Fibroblast of mammary gland (primary cell): Measurements from ENCODE around the gene IL1R2.
A peak's percentile ranks its signal among the peaks of the same experiment; 100 is the strongest.

ENCODE experiments used
- DNase-seq: peaks from one replicate; pipeline ENCODE4 v3.0.0-alpha.2; 2010; ENCODE audit warnings: low read depth
- H3K4me3 ChIP-seq: 2 replicates; pipeline ENCODE4 v1.5.1; 2011; ENCODE audit warnings: low read depth, mild to moderate bottlenecking, low read length, moderate library complexity; ENCODE audit not compliant: control insufficient read depth
- TF ChIP-seq, protein P1 (sequence below): conservative IDR thresholded peaks from 2 replicates; pipeline ENCODE4 v1.5.1; 2011; ENCODE audit warnings: low read depth, low read length, inconsistent platforms; ENCODE audit not compliant: control insufficient read depth, insufficient read depth

IL1R2 gene

GRCh38 chr2:102061286-102061699 lies 69.5 kb downstream of the IL1R2 start:
- TF ChIP-seq, protein P1, sequence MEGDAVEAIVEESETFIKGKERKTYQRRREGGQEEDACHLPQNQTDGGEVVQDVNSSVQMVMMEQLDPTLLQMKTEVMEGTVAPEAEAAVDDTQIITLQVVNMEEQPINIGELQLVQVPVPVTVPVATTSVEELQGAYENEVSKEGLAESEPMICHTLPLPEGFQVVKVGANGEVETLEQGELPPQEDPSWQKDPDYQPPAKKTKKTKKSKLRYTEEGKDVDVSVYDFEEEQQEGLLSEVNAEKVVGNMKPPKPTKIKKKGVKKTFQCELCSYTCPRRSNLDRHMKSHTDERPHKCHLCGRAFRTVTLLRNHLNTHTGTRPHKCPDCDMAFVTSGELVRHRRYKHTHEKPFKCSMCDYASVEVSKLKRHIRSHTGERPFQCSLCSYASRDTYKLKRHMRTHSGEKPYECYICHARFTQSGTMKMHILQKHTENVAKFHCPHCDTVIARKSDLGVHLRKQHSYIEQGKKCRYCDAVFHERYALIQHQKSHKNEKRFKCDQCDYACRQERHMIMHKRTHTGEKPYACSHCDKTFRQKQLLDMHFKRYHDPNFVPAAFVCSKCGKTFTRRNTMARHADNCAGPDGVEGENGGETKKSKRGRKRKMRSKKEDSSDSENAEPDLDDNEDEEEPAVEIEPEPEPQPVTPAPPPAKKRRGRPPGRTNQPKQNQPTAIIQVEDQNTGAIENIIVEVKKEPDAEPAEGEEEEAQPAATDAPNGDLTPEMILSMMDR, result no peak
- H3K4me3 ChIP-seq, result no peak overlapping the region
- no peak for DNase-seq

GRCh38 chr2:102061962-102062795 lies 70.4 kb downstream of the IL1R2 start:
- TF ChIP-seq, protein P1, result no peak
- DNase-seq, result peak; percentile 98
- no peak overlapping the region for H3K4me3 ChIP-seq

- H3K4me3 ChIP-seq, result no peak overlapping the region
- TF ChIP-seq, protein P1, result no peak
- no peak for DNase-seq
Observed at GRCh38 chr2:102062802-102063201, 71.0 kb downstream of the IL1R2 start.

- DNase-seq, result peak; percentile 83
- no peak overlapping the region for H3K4me3 ChIP-seq
- TF ChIP-seq, protein P1, result no peak
Observed at GRCh38 chr2:102063487-102063911, 71.7 kb downstream of the IL1R2 start.

DNA sequence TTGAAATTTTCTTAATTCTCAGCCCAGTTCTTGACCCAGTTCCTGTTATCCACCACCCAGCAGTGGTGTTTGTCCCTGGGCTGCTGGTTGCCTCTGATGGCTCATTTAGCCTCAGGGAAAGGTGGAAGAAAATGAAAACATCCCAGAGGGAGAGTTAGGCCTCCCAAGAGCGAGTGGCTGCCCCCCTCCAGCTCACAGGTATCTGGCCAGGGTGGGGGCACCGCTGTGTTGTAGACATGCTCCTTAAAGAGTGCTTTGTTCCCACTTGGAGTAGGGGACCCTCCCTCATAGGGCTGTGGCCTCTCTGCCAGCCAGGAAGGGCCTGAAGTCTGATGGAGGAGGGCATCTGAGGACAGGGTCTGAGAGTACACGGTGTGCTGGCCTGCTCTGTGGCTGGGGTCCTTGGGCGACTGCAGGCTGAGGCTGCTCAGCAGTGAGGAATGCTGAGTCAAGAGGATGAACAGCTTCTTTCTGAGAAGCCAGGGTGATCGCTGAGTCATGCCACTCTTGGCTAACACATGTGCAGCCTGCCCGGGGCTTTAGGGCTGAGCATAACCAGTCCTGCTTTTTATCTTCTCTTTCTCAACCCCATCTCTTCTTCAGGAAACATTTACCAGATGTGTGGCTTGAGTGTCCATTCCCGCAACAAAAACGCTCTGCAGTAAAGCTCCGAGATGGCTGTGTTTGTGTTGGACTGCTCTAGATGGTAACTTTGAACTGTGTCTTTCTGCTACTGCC lies 72.3 kb downstream of the IL1R2 start:
- peak overlapping the region; percentile 25 for H3K4me3 ChIP-seq
- peak; percentile 100 for DNase-seq
- TF ChIP-seq, protein P1, result no peak

DNA sequence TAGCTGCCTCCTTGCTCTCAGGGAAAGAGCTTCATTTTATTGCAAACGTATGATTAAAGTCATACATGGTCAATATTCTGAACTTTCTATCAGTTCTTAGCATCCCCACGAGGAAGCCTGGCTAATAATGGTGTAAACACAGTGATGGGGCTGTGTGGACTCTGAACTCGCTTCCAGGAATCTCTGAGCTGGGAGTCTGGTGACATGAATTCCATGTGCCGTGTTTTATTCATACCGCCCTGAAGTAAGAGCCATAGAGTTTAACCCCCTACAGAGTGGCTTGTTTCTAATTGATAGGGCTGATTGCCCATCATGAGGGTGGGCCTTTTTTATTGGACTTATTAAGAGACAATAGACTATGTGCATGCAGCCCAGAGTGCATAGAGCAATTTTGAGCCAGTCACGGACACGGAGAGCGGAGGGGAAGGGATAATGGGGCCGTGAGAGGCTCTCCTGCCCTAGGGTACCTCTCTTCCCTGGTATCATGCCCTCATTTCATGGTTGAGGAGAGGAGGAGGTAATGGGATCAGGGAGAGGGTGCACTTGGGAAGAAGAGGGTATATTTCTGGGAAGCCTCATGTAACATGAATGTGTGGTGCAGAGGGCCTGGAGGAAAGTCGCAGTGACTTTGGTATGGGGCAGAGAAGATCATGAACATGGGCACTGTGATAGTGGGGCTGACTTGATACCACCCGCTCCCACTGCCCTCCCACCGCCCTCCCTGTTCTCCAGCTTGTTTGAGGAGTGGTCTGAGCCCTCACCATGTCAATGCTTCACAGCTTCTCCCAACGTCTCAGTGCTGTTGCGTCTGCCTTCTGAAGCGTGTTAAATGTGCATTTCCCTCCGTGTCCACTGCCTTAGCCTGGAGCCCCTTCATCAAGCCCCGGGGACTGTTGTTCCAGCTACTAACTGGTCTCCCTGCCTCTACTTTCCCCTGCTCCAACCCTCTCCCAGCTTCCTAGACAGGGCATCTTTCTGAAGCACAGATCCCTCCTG lies 73.2 kb downstream of the IL1R2 start:
- H3K4me3 ChIP-seq, result peak overlapping the region; percentile 25
- TF ChIP-seq, protein P1, result no peak
- peak; percentile 81 for DNase-seq
